ENCODE measurements around the gene BCL11B. TPM values are rescaled to one million over a fixed set of nuclear protein-coding genes. Genes with fewer than 3 reads are reported as not detected.

BCL11B gene
- 1 to 10 TPM in 2 of 4 donors, under 1 TPM in 2; 0.45 to 5.1 (median 1.5) TPM for polyA plus RNA-seq
- long read RNA-seq, donor 1: 0 reads
- long read RNA-seq, donor 2, full-length matches to known transcripts: 1 of 1 reads
- long read RNA-seq, donor 2, partial matches to known transcripts: 0 of 1 reads
- long read RNA-seq, donor 2, other reads (novel, unspliced or antisense): 0 of 1 reads
- long read RNA-seq, donor 3, full-length matches to known transcripts: 1 of 1 reads
- long read RNA-seq, donor 3, partial matches to known transcripts: 0 of 1 reads
- long read RNA-seq, donor 3, other reads (novel, unspliced or antisense): 0 of 1 reads
- long read RNA-seq, donor 4: 0 reads
- long read RNA-seq, donor 5: 0 reads
- long read RNA-seq, donor 6: 0 reads
- long read RNA-seq, donor 7: 0 reads
- long read RNA-seq, donor 8: 0 reads
- long read RNA-seq, donor 9: 0 reads
- long read RNA-seq, donor 10: 0 reads

- WGBS, 3 donors: 0 to 1% (median 0%) methylated on average over 47 to 50 of the region's 50 CpGs
- FAIRE-seq (no peak), DNase-seq (peak; percentile 93 to 94)
- Histone ChIP-seq H3K4me3 (ENCODE audit: low read depth in 1 of 3, low read length in 3 of 3) (peak within 1 kb of the TSS; percentile 57 to 95 (median 76)), H3K27me3 (ENCODE audit: control insufficient read depth in 3 of 3, insufficient read depth in 3 of 3, low read length in 3 of 3) (peaks cover 0 to 7% (median 0%) of the 10 kb centered on the region in 3 donors), H3K36me3 (ENCODE audit: control insufficient read depth in 3 of 3, insufficient read depth in 2 of 3, low read depth in 1 of 3, low read length in 3 of 3) (no peaks in the 10 kb centered on the region), H3K27ac (ENCODE audit: low read depth in 1 of 3, low read length in 2 of 3) (peak within 1 kb of the TSS; percentile 89 to 94 (median 90)), H3K9me3 (ENCODE audit: control insufficient read depth in 2 of 2, insufficient read depth in 1 of 2, low read depth in 1 of 2, low read length in 1 of 2) (no peaks in the 10 kb centered on the region), H3K4me1 (ENCODE audit: control insufficient read depth in 3 of 3, insufficient read depth in 2 of 3, low read depth in 1 of 3, low read length in 2 of 3) (peaks cover 0 to 17% (median 3%) of the 10 kb centered on the region in 3 donors)
Measured at GRCh38 chr14:99271951-99272631, at the start of gene BCL11B. Gene BCL11B, minus strand, starts transcription at chr14:99272197. Its CDS starts 979 bp downstream, at chr14:99271218.

GRCh38 chr14:99321236-99321925, 49.4 kb upstream of the BCL11B start:
- FAIRE-seq: no peak
- H3K27me3 ChIP-seq (ENCODE audit: control insufficient read depth in 3 of 3, insufficient read depth in 3 of 3, low read length in 3 of 3): no peaks in the 10 kb centered on the region
- H3K27ac ChIP-seq (ENCODE audit: low read depth in 1 of 3, low read length in 2 of 3): no peak overlapping the region
- DNase-seq: peak in 1 of 2 donors; percentile 11
- H3K4me3 ChIP-seq (ENCODE audit: low read depth in 1 of 3, low read length in 3 of 3): no peak overlapping the region
- 90 to 94% (median 92%) methylated on average over 13 to 16 of the region's 16 CpGs for WGBS, 3 donors
- peaks cover 0 to 39% (median 20%) of the 10 kb centered on the region in 3 donors for H3K4me1 ChIP-seq (ENCODE audit: control insufficient read depth in 3 of 3, insufficient read depth in 2 of 3, low read depth in 1 of 3, low read length in 2 of 3)
- no peaks in the 10 kb centered on the region for H3K36me3 ChIP-seq (ENCODE audit: control insufficient read depth in 3 of 3, insufficient read depth in 2 of 3, low read depth in 1 of 3, low read length in 3 of 3)
- no peaks in the 10 kb centered on the region for H3K9me3 ChIP-seq (ENCODE audit: control insufficient read depth in 2 of 2, insufficient read depth in 1 of 2, low read depth in 1 of 2, low read length in 1 of 2)

GRCh38 chr14:99320621-99321235, 48.7 kb upstream of the BCL11B start:
- Histone ChIP-seq H3K27ac (ENCODE audit: low read depth in 1 of 3, low read length in 2 of 3) (peak overlapping the region in 1 of 3 donors; percentile 44), H3K4me3 (ENCODE audit: low read depth in 1 of 3, low read length in 3 of 3) (peak overlapping the region in 1 of 3 donors; percentile 5), H3K4me1 (ENCODE audit: control insufficient read depth in 3 of 3, insufficient read depth in 2 of 3, low read depth in 1 of 3, low read length in 2 of 3) (peaks cover 0 to 44% (median 20%) of the 10 kb centered on the region in 3 donors), H3K36me3 (ENCODE audit: control insufficient read depth in 3 of 3, insufficient read depth in 2 of 3, low read depth in 1 of 3, low read length in 3 of 3) (no peaks in the 10 kb centered on the region), H3K9me3 (ENCODE audit: control insufficient read depth in 2 of 2, insufficient read depth in 1 of 2, low read depth in 1 of 2, low read length in 1 of 2) (no peaks in the 10 kb centered on the region), H3K27me3 (ENCODE audit: control insufficient read depth in 3 of 3, insufficient read depth in 3 of 3, low read length in 3 of 3) (no peaks in the 10 kb centered on the region)
- FAIRE-seq: no peak
- WGBS, 3 donors: 17 to 53% (median 31%) methylated on average over 24 to 27 of the region's 27 CpGs
- DNase-seq: peak; percentile 70 to 84

DNA sequence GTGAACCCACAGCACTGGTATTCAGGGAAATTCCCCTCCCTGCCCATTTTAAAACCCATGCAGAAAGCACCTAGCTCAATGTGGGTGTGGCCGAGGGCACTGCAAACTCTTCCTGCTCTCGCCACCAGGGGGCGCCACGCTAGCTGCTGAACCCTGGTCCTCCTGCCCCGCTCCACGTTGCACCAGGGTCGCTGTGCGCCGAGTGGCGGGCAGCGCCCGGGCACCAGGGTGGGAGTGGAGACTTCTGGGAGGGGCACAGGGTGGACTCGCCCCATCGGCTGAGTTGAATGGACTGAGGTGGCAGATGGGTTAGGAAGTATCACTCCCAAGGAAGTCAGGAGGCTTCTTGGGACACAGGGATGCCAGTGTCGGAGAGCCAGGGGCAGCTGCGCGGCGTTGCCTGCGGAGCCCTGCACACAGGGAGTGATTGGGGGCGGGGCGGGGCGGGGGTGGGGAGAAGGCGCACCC, 48.1 kb upstream of the BCL11B start:
- Histone ChIP-seq H3K4me3 (ENCODE audit: low read depth in 1 of 3, low read length in 3 of 3) (peak overlapping the region in 1 of 3 donors; percentile 5), H3K27ac (ENCODE audit: low read depth in 1 of 3, low read length in 2 of 3) (peak overlapping the region in 1 of 3 donors; percentile 44), H3K27me3 (ENCODE audit: control insufficient read depth in 3 of 3, insufficient read depth in 3 of 3, low read length in 3 of 3) (no peaks in the 10 kb centered on the region), H3K9me3 (ENCODE audit: control insufficient read depth in 2 of 2, insufficient read depth in 1 of 2, low read depth in 1 of 2, low read length in 1 of 2) (no peaks in the 10 kb centered on the region), H3K36me3 (ENCODE audit: control insufficient read depth in 3 of 3, insufficient read depth in 2 of 3, low read depth in 1 of 3, low read length in 3 of 3) (no peaks in the 10 kb centered on the region), H3K4me1 (ENCODE audit: control insufficient read depth in 3 of 3, insufficient read depth in 2 of 3, low read depth in 1 of 3, low read length in 2 of 3) (peaks cover 0 to 44% (median 20%) of the 10 kb centered on the region in 3 donors)
- 4 to 16% (median 8%) methylated on average over 20 to 23 of the region's 23 CpGs for whole genome bisulfite sequencing, 3 donors
- peak; percentile 75 to 86 for DNase-seq
- FAIRE-seq: no peak

- FAIRE-seq (no peak), DNase-seq (peak in 1 of 2 donors; percentile 13)
- 68 to 76% (median 73%) methylated on average over 5 to 6 of the region's 6 CpGs for WGBS, 3 donors
- Histone ChIP-seq H3K27me3 (ENCODE audit: control insufficient read depth in 3 of 3, insufficient read depth in 3 of 3, low read length in 3 of 3) (no peaks in the 10 kb centered on the region), H3K36me3 (ENCODE audit: control insufficient read depth in 3 of 3, insufficient read depth in 2 of 3, low read depth in 1 of 3, low read length in 3 of 3) (no peaks in the 10 kb centered on the region), H3K4me3 (ENCODE audit: low read depth in 1 of 3, low read length in 3 of 3) (no peak overlapping the region), H3K4me1 (ENCODE audit: control insufficient read depth in 3 of 3, insufficient read depth in 2 of 3, low read depth in 1 of 3, low read length in 2 of 3) (peaks cover 0 to 49% (median 23%) of the 10 kb centered on the region in 3 donors), H3K27ac (ENCODE audit: low read depth in 1 of 3, low read length in 2 of 3) (peak overlapping the region in 2 of 3 donors; percentile 41 to 83), H3K9me3 (ENCODE audit: control insufficient read depth in 2 of 2, insufficient read depth in 1 of 2, low read depth in 1 of 2, low read length in 1 of 2) (no peaks in the 10 kb centered on the region)
Measured at GRCh38 chr14:99318959-99319295, 46.9 kb upstream of the BCL11B start.

DNA sequence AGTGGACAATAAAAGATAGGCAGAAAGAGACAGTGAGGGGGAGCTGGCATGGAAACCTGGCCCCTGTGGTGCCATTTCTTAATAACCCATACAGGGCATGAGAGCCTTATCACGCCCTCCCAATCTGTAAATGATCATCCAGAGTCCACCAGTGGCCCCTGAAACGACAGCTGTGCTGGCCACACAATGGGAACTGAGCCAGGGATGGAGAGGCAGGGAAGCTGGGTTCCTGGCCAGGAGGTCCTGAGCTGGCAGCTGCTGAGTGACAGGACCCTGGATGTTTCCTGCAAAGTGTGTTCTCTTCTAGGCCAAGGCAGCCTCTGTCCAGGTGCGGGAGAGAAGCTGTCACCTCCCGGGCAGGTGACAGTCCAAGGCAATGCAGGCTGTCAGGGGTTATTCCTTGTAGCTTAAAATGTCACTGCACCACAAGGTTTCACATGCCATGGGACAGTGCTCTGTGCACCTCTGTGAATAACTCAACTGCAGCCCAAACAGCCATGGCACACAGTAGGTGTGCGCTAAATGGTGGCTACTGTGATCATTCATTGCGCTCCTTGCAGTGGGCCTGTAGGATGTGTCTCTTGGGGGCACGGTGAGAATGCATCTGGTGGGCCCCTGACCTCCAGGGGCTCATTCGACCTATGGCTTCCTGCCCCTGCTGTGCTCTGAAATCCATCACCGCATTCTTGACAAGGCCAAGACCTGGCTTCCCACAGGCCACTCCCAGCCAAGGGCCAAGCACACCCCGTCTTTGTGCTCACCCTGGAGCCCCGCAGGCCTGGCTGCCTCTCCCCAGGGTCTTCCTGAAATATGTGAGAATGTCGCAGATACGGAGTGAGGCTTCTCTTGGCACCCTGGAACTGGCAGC, 46.3 kb upstream of the BCL11B start:
- Histone ChIP-seq H3K36me3 (ENCODE audit: control insufficient read depth in 3 of 3, insufficient read depth in 2 of 3, low read depth in 1 of 3, low read length in 3 of 3) (no peaks in the 10 kb centered on the region), H3K27me3 (ENCODE audit: control insufficient read depth in 3 of 3, insufficient read depth in 3 of 3, low read length in 3 of 3) (no peaks in the 10 kb centered on the region), H3K27ac (ENCODE audit: low read depth in 1 of 3, low read length in 2 of 3) (peak overlapping the region; percentile 52 to 88 (median 83)), H3K9me3 (ENCODE audit: control insufficient read depth in 2 of 2, insufficient read depth in 1 of 2, low read depth in 1 of 2, low read length in 1 of 2) (no peaks in the 10 kb centered on the region), H3K4me1 (ENCODE audit: control insufficient read depth in 3 of 3, insufficient read depth in 2 of 3, low read depth in 1 of 3, low read length in 2 of 3) (peaks cover 0 to 49% (median 23%) of the 10 kb centered on the region in 3 donors), H3K4me3 (ENCODE audit: low read depth in 1 of 3, low read length in 3 of 3) (no peak overlapping the region)
- FAIRE-seq (no peak), DNase-seq (peak; percentile 61 to 69)
- WGBS, 3 donors: 39 to 58% (median 48%) methylated on average over 13 of the region's 13 CpGs

DNA sequence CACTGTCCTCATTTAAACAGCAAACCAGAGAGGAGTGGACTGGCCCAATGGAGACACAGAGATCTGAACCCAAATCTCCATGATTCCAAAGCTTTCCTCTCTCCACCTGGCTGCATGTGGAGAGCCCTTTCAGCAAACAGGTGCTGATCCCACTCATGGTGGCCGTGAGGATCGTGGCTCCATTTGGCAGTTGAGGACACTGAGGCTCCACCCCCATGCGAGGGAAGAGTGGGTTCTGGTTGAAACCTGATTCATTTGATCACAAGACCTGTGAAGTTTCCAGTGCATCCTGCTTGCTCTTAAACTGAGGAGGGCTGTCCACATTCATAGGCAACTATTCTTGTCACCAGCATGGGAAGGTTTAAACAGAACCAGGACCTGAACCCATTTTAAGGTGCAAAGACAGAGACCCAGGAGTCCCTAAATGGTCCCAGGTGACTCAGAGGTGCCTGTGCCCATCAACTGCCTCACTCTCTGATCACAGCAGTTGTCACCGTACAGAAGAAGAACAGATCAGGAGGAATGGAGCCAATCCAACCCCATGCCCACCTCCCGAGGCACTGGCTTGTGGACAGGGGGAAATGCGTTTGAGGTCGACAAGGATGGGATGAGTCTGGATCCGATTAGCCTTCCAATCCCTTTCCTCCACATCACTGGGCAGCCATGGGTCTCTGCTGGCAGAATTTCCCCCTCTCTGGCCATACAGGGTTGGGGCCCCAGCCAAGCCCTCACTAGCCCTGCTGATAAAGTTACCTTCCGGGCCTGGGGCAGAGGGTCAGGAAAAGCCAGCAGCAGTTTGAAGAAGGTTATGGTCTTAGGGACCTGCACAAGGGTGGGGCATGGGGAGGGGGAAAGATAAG, 45.5 kb upstream of the BCL11B start:
- Histone ChIP-seq H3K27me3 (ENCODE audit: control insufficient read depth in 3 of 3, insufficient read depth in 3 of 3, low read length in 3 of 3) (no peaks in the 10 kb centered on the region), H3K4me3 (ENCODE audit: low read depth in 1 of 3, low read length in 3 of 3) (no peak overlapping the region), H3K36me3 (ENCODE audit: control insufficient read depth in 3 of 3, insufficient read depth in 2 of 3, low read depth in 1 of 3, low read length in 3 of 3) (no peaks in the 10 kb centered on the region), H3K9me3 (ENCODE audit: control insufficient read depth in 2 of 2, insufficient read depth in 1 of 2, low read depth in 1 of 2, low read length in 1 of 2) (no peaks in the 10 kb centered on the region), H3K27ac (ENCODE audit: low read depth in 1 of 3, low read length in 2 of 3) (peak overlapping the region; percentile 52 to 88 (median 83)), H3K4me1 (ENCODE audit: control insufficient read depth in 3 of 3, insufficient read depth in 2 of 3, low read depth in 1 of 3, low read length in 2 of 3) (peaks cover 0 to 49% (median 23%) of the 10 kb centered on the region in 3 donors)
- FAIRE-seq: no peak
- 14 to 55% (median 31%) methylated on average over 9 of the region's 9 CpGs for WGBS, 3 donors
- DNase-seq: peak; percentile 27 to 46
